GM21717 (cell line): ENCODE results near the gene UVSSA.
"Not testable (repeated sequence)": the region's sequence is repeated elsewhere in the genome, so short reads cannot be mapped to it uniquely, and the experiment has no call there.

ENCODE experiments used
- ATAC-seq: cut with Tn5 transposase; IDR thresholded peaks from one replicate; pipeline ENCODE4 v1.9.1; 2021; ENCODE audit warnings: mild to moderate bottlenecking, moderate library complexity; ENCODE audit not compliant: unreplicated experiment

The UVSSA gene

DNA sequence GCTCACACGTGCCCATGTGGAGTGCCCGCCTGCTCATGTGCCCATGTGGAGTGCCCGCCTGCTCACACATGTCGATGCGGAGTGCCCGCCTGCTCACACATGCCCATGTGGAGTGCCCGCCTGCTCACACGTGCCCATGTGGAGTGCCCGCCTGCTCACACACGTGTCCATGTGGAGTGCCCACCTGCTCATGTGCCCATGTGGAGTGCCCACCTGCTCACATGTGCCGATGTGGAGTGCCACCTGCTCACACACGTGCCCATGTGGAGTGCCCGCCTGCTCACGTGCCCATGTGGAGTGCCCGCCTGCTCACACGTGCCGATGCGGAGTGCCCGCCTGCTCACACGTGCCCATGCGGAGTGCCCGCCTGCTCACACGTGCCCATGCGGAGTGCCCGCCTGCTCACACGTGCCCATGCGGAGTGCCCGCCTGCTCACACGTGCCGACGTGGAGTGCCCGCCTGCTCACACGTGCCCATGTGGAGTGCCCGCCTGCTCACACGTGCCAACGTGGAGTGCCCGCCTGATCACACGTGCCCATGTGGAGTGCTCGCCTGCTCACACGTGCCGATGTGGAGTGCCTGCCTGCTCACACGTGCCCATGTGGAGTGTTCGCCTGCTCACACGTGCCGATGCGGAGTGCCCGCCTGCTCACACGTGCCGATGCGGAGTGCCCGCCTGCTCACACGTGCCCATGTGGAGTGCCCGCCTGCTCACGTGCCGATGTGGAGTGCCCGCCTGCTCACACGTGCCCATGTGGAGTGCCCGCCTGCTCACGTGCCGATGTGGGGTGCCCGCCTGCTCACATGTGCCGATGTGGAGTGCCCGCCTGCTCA, 47.8 kb downstream of the UVSSA start:
- not testable (repeated sequence) for ATAC-seq

DNA sequence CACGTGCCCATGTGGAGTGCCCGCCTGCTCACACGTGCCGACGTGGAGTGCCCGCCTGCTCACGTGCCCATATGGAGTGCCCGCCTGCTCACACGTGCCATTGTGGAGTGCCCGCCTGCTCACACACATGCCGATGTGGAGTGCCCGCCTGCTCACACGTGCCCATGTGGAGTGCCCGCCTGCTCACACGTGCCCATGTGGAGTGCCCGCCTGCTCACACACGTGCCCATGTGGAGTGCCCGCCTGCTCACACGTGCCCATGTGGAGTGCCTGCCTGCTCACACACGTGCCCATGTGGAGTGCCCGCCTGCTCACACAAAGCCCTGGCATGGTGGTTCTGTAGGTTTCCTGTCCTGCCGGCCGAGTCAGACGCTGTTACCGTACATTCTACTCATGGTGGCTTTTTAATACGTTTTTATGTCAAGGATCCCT, 48.4 kb downstream of the UVSSA start:
- ATAC-seq = not testable (repeated sequence)

DNA sequence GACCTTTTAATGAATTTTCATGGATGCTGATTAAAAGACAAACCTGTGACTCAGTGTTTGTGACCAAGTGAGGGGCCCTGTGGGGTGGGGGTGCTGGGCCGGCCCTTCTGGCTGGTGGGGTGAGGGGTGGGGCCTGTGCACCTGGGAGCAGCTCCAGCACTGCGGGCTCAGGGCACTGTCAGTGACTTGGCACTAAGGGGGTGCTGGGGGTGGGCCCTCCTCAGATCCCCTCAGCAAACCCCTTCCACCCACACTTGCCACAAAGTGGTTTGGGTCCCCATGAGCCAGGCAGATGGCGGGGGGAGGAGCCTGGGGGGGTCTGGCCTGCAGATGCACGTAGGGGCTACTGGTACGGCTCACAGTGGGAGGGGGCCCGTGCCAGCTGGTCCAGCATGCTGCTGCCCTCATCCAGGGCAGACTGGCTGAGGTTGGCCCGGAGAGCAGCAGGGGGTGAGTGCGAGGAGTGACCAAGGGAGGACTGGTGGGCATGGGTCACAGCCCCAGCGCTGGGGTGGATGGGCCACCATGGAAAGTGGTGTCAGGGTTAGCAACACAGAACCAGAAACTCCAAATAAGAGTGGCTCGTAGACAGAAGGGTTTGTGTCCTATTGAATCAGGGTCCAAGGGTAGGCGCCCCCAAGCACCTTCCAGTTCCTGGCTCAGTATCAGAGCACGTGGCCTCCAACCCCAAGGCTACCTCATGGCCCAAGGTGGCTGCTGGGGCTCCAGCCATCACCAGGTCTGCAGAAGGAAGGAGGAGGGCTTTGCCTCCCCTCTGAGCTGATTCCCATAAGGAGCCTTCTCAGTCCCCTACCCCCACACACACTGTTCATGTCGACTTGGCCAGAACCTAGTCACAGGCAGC, 49.2 kb downstream of the UVSSA start:
- no peak for ATAC-seq

DNA sequence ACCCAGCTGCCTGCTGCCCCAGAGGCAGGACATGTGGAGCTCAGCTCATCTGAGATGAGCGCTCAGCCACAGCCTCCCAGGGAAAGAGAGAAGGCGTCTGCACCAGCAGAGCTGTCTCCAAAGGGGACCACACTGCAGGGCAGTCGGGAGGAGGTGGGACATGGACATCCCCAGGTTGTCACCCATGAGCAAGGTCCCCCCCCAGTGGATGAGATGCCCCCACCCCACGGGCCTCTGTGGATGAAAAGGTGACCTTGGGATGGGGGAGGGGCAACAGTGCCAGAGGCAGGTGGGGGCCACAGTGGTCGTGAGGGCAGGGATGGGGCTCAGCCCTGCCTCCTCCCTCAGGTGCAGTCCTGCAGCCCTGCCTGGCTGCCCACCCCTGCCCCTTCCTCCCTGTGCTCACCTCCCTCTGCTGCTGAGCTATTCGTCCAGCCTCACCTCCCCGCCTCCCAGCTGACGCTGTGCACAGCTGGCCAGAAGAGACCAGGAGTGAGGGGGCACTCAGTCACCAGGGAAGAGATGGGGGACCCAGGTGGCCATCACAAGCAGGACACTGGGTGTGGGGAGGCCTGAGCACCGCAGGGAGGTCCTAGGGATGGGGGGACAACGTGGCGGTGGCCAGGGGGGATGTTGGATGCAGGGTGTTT, 49.9 kb downstream of the UVSSA start:
- ATAC-seq = no peak

DNA sequence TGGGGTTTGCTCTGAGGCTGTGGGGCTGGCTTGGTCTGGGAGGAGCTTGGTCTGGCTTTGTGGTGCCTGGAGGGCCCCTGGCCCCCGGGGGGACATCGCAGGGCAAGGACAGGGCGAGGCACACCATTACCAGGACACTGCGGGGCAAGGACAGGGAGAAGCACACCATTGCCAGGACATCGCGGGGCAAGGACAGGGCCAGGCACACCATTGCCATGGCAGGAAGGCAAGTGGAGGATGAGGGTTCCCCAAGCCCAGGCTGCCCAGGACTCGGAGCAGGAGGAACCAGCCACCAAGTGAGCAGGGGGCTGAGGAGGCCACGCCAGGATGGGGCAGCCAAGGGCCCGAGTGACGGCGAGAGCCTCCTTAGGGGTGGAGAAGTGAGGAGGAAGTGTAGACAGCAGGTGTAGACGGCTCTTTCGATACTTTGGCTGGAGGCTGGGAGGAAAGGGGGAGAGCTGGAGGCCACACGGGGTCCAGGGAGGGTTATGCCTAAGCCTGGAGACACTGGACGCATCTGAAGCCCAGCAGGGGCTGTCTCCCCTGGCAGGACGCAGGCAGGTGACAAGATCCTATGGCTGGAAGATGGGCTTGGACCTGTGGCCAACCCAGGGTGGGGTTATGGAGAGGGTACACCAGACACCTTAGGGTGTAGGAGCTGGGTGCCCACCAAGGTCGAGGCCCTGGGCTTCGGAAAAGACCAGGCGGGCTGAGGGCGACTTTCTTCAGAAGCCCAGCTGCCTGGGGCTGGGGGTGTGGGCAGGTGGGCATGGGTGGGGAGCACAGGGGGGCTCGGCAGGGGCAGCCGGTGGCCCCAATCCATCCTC, 51.9 kb downstream of the UVSSA start:
- ATAC-seq = no peak

DNA sequence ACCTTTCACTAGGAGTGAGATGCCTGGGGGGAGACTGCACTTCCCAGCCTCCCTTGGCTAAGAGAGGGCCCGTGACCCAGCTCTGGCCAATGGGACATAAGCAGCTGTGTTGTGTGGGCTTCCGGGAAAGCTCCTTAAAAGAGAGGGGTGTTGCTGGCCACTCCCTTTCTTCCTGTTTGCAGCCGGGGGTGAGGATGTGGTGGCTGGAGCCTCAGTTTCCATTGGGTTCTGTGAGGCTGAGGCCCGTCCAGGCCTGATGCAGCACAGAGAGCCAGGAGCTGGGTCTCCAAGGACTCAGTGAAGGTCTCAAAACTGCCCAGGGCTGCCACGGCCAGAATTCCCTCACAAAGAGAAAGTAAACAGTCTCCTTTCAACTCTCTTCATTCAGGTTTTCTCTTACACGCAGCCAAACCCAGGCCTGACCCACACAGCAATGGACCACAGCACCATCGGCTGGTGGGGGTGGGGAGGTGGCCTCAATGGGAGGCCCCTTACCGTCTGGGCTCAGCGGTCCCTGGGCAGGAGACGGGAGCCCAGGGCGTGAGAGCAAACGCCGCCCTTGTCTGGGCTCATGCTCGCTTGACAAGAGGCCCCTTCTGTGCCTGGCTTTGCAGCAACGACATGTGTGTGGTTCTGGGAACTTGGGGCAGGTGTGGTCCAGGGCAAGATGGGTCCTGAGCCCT, 52.6 kb downstream of the UVSSA start:
- ATAC-seq = no peak

DNA sequence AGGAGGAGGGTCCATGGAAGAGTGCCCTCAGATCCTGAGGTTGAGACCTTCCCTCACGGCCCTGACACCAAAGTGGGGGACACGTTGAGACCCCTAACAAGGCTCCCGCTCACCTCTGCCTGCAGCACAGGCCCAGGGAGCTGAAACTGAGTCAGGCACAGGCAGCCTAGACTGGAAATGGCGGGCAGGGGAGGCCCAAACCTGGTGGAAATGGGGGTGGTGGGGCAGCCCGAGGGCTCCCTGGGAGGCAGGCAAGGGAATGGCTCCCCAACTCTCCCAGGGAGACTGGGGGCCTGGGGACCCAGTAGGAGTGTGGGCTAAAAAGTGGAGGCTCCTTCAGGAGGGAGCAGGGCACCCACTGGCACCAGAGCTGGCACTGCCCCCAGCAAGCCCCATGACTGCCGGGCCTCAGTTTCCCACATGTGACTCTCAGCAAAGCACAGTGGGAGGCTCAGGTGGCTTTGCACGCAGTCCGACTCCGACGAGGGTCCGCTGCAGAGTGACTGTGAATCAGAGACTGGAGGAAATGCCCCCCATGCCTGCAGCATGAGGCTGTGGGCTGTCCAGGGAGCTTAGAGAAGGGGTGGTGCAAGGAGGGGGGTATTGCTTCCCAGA, 53.3 kb downstream of the UVSSA start:
- ATAC-seq = no peak

DNA sequence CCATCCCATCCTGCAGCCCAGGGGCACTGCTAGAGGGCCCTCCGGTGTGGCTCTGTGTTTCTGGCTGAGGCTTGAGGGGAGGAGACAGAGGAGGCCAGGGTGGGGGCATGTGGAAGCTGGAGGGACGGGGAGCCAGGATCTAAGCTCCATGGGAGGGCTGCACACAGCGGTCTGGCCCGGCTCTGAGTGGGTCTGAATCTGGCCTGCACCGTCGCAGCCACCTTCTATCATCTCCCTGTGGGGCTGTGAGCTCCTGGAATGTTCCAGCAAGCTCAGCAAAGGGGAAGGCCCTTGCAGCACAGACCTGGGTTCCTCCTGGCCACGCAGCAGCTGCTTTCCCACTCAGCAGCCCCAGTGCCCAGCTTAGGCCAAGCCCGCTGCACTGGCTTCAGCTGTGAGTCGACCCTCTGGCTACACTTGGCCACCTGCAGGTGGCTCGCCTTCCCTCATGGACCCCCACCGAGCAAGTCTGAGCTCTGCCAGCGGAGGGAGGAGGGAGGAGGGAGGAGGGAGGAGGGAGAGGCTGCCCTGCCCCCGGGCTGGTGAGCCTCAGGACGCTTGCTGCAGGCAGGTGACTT, 53.9 kb downstream of the UVSSA start:
- no peak for ATAC-seq

DNA sequence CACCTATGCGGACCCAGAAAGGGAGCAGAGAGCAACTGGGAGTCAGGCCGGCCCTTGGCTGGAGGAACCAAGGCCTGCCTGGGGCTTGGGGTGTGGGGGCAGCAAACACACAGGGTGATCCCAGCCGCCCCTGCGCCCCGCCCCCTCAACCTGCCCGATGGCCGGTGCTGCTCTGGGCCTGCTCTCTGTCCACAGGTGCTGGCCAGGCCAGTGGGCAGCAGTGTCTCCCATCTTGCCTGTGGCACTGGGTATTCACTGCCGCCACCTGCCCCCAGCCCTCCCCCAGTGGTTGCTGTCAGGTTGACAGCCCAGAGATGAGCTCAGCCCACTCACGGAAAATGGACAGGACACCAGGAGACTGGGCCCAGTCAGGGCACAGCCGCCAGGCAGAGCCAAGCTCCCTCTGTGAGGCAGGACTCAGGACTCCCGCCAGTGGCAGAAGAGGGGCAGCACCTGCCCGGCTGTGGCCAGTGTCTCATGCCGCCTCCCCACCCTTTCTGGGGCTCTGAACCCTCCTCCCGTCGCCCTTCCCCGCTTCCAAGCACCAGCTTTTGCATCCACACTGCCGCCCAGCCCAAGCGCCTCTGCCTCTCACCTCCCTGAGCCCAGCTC, 54.5 kb downstream of the UVSSA start:
- no peak for ATAC-seq

DNA sequence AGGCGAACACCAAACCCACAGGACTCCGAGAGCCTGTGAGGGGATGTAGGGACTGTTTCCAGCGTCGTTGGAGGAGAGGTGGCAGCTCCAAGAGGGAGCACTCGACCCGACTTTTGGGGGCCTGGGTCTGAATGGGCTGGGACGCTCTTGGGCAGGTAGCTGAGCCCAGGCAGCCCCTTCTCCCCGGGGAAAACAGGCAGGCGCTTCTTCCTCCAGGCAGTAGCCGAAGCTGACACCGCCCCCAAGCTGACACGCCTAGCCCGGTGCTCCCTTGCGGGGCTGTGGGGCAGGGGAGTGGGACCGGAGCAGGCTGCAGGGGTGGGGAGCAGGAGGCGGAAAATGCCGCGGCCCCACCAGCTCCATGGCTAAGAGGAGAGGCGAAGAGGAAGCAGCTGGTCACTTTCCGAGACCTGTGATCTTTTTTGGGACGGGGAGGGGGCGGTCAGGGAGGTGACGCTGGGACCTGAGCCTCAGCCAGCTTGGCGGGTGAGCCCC, 55.1 kb downstream of the UVSSA start:
- ATAC-seq = no peak

DNA sequence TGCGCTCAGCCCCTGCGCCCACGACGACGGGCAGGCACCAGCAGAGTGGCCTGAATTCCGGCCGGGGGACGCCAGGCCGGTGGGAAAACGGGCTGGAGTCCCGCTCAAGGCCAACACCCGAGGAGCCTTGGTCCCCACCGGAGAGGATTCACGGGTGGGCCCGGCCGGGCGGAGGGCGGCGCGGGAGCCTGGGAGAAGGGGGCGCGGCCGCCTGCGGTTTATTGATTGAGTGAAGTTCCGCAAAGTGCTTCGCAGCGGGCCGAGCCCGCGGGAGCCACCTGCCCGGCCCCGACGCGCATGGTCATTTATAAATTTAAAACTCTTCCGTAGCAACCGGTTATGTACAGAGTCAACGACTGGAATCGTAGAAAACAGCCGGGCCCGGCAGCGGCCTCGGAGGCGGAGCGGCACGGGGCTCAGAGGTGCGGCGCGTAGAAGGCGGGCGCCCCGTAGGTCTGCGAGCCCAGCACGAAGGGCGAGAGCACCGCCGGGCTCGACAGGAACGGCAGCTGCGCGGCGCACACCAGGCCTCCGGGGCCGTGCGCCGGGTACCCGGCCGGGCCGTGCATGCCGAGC, 55.6 kb downstream of the UVSSA start:
- no peak for ATAC-seq

DNA sequence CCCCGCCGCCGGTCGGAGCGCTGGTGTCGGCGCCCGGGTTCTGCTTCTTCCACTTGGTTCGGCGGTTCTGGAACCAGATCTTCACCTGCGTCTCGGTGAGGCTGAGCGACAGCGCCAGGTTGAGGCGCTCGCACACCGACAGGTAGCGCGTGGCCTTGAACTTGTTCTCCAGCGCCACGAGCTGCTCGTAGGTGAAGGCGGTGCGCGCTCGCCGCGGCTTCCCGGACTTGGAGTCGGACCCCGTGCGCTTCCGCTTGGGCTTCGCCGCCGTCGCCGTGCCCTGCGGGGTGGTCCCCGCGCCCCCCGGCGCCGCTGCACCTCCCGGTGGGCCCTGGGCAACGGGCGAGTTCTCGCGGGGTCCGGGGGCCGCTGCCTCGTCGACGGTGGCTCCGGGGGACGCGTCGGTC, 56.2 kb downstream of the UVSSA start:
- ATAC-seq = no peak

DNA sequence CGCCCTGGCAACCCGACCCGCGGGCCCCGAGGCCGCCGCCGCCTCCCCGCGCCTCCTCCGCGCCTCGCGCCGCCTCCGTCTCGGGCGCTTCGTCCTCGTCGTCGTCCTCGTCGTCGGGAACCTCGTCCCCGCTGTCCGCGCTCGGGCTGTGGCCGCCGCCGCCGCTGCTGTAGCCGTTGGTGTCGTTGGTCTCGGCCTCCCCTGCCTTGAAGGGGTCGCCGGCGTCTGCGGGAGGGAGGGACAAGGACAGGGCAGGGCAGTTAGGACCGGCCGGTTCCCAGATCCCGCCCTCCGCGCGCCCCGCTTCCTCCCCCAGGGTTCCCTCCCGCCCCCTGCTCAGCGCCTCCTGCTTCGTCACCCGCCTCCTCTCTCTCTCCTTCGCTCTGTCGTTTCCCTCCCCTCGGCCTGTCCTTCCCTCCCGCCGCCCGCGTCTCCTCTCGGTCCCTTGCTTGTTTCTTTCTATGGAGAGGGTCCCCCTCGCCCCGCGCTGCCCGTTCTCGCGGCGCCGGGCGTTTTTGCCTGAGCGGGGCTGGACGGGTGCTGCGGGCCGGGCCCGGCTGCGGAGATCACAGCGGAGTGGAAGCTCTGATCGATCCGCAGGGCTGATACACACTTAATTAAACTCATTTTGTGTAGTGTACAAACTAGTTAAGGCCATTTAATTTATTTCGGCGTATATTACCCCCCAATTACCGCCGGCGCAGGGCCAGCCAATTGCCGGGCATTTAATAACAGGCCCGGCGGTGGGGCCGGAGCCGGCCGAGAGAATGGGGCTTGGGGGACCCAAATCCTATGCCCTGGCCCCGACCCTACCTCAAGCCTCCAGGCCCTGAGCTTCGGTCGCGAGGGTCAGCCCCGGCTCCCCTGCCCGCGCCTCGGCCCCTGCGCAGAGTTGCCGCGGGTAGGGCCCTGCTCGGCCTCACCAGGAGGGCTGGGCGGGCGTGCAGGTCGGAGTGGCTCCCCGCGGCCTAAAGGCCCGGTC, 56.9 kb downstream of the UVSSA start:
- no peak for ATAC-seq

DNA sequence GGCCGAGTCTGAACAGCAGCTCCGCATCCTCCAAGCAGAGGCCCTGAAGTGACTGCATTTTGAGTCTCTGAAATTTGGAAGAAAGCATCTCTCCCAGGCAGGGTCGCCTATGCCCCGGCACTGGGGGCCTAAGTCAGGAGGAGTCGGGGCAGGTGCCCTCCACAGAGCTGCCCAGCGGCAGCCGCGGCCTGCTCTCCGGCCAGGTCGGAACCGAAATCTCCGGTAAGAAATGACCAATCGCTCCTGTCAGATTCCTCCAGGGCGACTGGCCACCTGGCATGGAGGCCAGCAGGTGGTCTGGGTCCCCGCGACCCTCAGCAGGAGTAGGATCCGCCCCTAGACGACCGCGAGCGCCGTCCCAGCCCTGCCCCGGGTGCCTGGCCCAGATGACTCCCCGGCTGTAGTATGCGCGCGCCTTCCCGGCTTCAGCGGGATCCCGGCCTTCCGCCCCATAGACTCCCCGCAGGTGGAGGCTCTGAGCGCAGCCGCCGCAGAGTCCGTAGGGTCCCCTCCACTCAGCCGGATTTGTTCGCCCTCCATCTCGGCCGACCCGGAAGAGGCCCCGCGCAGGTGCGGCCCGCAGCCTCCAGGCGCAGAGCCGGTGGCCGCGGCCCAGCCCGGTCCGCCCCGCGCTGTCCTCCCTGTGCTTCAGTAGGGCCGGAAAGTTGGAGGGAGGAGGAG, 57.7 kb downstream of the UVSSA start:
- ATAC-seq = no peak

DNA sequence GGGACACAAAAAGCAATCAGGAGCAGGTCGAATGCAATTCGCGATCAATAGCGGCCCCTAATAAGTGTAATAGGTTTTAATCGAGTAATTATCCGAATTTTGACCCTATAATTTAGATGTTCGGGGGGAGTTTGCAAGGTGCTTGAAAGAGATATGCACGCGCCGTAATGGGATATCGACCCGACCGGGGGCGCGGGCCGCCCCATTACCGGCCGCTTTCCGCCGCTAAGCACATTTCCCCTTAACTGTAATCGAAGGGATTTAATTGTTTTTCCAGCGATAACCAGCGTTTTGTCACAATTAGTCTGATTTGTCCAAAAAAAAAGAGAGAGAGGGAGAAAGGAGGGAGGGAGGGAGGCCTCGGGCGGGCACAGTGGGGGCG, 58.2 kb downstream of the UVSSA start:
- ATAC-seq = no peak

DNA sequence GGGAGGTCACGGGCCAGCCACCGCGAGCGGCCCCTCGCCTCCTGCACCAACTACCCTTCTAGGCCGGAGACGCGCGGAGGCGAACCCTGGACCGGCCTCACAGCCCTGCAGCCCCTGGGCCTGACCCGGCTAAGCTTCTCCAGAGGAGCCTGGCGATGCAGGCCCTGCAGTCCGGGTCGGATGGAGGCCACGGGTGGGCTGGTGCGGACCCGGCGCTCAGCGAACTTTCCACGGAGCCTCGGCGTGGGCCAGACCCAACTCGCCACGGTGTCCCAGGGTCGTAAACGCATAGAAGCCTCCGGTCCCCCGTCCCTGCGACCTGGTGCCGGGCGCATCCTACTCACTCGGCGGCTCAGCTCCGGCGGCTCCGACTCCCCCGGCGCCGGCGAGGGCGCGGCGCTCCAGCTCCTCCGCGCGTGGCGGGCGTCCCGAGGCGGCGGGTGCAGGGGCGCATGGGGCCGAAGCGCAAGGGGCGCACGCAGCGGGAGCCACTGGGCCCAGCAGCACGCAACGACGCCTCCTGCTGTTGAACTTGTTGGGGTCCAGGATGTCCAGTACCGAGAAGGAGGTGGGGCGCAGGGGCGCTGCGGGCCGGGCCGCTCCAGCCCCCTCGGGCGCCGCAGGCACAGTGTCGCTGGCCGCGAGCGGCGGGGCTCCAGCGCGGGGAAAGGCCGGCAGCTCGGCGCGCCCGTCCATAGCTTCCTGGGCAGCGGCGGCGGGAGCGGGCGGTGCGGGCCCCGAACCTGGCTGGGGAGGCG, 58.8 kb downstream of the UVSSA start:
- no peak for ATAC-seq
